GM19043 (cell line): ENCODE measurements around the gene RBX1.
"Not testable (repeated sequence)": the region's sequence is repeated elsewhere in the genome, so short reads cannot be mapped to it uniquely, and the experiment has no call there.

Experiments
- ATAC-seq: cut with Tn5 transposase; IDR thresholded peaks from one replicate; pipeline ENCODE4 v1.9.1; 2021; ENCODE audit warnings: low read depth; ENCODE audit not compliant: unreplicated experiment

Gene RBX1

DNA sequence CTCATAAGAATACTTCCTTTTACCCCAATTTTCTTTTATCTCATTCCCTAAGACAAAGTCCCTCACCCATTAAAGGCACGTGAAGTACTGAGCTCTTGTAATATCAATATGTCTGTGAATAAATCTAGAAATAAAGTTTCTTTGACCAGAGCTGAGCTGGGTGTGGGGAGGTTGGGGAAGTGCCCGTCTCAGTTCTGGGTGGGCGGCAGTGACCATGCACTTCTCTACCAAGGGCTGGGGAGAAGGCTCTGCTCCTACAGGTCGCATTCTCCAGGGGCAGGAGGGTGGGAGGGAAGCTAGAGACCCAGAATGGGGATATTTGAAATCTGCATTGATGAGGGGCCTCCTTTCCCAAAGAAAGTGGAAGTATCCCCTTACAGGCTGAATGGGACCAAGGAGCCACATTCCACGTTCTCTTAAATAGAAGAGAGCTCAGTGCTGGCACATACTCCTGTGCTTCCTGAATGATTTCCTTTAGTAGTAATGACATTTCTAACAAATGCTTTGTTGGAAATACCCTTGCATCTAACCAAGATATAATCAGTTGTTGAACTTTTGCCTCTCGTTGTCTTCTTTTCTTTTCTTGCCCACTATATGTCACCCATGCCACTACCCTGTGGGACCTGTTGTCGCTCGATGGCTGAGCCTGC lies 16.1 kb downstream of the RBX1 start:
- no peak for ATAC-seq

DNA sequence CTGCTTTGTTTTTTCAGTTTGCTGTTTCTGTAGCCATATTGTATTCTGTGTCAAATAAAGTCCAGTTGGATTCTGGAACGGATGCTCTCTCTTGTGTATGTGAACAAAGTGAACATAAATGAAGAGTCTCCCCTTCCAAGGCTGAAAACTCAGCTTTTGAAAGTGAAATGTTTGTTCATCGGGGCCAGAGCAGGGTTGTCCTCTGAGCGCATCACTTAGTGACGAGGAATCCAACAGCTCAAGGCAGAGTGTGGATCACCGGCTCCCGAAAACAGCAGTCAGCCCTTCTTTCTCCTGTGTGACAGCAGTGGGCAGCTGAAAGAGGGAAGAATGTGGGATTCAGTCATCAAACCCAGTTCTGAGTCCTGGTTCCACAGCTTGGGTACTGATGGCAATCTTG lies 21.4 kb downstream of the RBX1 start:
- ATAC-seq: no peak

DNA sequence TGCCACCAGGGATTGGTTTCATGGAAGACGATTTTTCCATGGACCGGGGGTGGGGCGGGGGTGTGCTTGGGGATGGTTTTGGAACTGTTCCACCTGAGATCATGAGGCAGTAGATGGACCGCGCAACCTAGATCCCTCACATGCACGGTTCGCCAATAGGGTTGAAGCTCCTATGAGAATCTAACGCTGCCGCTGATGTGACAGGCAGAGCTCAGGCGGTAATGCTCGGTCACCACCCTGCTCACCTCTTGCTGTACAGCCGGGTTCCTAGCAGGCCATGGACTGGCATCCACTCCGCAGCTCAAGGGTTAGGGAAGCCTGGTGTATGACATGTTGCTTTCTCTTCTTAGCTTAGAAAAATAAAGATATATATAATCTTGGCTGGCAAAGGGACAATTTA lies 22.0 kb downstream of the RBX1 start:
- no peak for ATAC-seq

- ATAC-seq: no peak
These were observed 24.2 kb downstream of the RBX1 start for GRCh38 chr22:40975366-40975765.

GRCh38 chr22:40976866-40977700 lies 25.9 kb downstream of the RBX1 start:
- no peak for ATAC-seq

DNA sequence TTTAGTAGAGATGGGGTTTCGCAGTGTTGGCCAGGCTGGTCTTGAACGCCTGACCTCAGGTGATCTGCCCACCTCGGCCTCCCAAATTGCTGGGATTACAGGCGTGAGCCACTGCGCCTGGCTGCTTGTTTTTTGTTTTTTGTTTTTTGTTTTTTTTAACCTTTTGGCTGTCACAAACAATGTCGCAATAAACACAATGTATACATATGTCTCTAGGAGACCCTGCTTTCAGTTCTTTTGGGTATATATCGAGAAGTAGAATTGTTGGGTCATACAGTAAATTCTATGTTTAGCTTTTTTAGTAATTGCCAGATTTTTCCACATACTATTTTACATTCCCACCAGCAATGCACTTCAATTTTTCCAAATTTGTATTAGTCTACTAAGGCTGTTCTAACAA lies 28.0 kb downstream of the RBX1 start:
- ATAC-seq: no peak

DNA sequence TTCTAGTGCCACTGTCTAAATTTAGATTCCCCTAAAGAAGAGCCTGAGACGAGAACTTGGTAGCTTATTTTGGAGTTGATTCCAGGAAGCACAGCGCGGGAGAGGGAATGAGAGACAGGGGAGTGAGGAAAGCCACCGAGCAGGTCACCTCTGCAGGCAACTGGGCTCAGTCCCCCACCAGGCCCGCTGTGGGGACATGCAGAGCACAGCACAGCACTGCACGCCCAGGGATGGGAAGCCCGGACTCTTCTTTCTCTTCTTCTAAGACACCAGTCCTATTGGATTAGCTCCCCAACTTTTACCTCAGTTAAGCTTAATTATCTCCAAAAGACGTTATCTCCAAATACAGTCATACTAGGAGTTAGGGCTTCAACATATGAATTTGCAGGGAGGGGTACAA lies 28.7 kb downstream of the RBX1 start:
- no peak for ATAC-seq

DNA sequence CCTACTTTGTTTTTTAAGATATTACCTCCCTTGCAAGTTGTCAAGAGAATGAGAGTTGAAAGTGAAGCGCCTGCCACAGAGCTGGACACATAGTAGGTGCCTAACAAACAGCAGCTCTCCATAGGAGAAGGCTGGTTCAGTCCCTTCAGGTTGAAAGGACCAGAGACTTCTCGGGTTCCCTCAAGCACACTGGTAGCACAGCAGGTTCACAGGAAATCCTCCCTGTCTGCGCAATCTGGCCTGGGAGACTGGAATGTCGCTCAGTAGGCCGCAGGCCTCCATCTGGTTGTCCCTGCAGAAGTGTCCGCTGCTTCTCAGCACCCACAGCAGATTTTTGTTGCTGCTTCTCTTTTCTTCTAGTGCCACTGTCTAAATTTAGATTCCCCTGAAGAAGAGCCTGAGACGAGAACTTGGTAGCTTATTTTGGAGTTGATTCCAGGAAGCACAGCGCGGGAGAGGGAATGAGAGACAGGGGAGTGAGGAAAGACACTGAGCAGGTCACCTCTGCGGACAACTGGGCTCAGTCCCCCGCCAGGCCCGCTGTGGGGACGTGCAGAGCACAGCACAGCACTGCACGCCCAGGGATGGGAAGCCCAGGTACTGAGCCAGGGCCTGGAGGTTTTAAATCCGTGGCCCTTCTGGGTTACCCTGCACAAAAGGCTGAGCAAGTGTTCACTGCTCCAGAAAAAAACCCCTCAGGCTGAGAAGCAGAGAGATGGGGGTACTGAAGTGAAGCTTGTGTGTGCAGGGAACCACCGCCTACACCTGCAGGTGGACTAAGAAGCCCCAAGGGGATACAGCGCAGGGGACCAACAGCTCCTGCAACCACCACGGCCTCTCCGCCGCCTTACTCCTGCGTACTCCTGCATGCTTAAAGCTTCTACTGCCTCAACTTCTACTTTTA lies 31.6 kb downstream of the RBX1 start:
- no peak for ATAC-seq

- no peak for ATAC-seq
These were observed 40.1 kb downstream of the RBX1 start for GRCh38 chr22:40991298-40991697.

GRCh38 chr22:40995821-40996220 lies 44.6 kb downstream of the RBX1 start:
- ATAC-seq: no peak

DNA sequence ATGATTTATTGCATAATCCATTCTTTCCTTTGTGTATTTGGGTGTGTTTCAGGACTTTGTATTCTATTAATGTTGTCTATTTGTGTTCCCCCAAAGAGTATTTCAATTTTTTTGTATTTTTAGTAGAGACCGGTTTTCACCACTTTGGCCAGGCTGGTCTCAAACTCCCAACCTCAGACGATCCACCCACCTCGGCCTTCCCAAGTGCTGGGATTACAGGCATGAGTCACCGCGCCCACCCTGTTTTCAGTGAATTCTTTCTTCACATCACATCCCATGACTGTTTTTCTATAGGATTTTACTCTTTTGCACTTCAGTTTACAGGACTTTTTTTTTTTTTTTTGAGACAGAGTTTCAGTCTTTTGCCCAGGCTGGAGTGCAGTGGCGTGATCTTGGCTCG lies 46.3 kb downstream of the RBX1 start:
- ATAC-seq: no peak

DNA sequence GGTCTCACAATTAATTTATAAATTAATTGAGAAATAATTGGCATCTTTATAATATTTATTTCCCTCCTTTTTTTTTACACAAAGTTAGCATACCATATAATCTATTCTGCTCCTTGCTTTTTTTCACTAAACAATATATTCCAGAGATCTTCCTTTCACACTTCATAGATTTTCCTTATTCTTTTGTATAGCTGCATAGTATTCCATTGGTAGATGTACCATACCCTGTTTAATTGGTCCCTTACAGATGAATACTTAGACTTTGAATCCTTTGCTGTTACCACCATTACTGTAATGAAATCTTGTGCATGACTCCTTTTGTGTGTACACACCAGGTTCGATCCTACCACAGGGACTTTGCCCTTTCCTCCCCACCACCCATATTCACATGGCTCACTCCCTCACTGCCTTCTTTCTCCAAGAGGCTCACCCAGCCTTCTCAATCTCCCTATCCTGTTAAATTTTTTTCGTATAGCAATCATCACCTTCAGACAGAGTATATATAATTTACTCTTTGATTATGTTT lies 48.9 kb downstream of the RBX1 start:
- ATAC-seq: no peak

DNA sequence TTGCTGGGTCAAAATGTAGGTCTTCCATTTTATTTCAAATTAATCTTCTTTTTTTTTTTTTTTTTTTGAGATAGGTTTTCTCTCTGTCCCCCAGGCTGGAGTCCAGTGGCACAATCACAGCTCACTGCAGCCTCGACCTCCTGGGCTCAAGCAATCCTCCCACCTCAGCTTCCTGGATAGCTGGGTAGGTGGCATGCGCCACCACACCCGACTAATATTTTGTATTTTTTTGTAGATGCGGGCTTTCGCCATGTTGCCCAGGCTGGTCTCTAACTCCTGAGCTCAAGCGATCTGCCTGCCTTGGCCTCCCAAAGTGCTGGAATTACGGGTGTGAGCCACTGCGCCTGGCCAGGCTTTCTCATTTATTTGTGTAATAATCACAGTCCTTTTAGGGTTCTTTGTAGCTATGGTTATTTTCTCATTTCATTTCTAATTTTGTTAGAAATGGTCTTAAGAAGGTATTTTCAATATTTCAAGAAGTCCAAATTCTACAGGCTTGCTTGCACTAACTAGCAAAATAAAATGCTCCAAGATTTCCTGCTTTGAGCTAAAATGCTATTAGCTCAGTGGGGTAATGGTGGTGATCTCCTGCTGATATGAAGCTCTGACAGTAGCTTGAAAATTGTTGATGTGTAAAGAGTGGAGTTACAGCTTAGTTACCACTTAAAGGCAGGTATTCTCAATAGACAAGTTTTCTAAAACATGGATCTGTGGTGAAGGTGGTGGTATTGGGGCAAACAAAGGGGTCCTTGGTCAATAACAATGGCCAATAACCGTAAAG lies 50.0 kb downstream of the RBX1 start:
- no peak for ATAC-seq

DNA sequence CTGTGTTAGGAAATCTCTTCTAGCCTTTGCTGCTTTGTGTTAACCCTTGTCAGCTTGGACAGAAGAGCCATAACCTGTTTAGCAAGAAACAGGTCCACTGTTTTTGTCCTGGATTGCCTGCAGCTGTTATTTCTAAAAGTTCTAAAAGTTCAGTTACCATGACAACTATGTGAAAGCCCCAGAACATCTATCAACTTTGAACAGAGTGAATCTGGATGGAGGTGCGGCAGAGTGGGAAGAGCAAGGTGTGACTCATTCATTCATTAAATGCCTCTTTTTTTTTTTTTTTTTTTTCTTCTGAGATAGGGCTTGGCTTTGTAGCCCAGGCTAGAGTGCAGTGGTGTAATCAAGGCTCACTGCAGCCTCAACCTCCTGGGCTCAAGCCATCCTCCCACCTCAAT lies 50.5 kb downstream of the RBX1 start:
- no peak for ATAC-seq

GRCh38 chr22:41002386-41002785 lies 51.2 kb downstream of the RBX1 start:
- ATAC-seq: not testable (repeated sequence)

- ATAC-seq: no peak
These were observed 51.9 kb downstream of the RBX1 start for GRCh38 chr22:41003066-41003465.

DNA sequence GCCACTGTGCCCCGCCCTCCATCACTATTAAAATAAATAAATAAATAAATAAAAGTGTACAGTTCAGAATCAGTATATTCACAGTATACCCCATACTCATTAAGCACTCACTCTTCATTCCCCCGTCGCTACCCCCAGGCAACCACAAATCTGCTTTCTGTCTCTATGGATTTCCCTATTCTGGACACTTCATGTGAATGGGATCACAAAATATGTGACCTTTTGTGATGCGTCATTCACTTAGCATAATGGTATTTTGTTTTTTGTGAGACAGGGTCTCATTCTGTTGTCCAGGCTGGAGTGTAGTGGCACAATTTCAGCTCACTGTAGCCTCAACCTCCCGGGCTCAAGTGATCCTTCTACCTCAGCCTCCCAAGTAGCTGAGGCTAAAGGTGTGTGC lies 52.8 kb downstream of the RBX1 start:
- ATAC-seq: no peak

- ATAC-seq: no peak
These were observed 58.2 kb downstream of the RBX1 start for GRCh38 chr22:41009222-41009948.

GRCh38 chr22:41015003-41015402 lies 63.8 kb downstream of the RBX1 start:
- ATAC-seq: no peak
